GM19467 (cell line): ENCODE data around the gene RPL7A.
"Not testable (repeated sequence)": the region's sequence is repeated elsewhere in the genome, so short reads cannot be mapped to it uniquely, and the experiment has no call there.

Source experiments
- ATAC-seq: cut with Tn5 transposase; IDR thresholded peaks from one replicate; pipeline ENCODE4 v1.9.1; 2021; ENCODE audit warnings: mild to moderate bottlenecking, moderate library complexity; ENCODE audit not compliant: unreplicated experiment

RPL7A gene

GRCh38 chr9:133366435-133366834 is 18.4 kb downstream of the RPL7A start:
- ATAC-seq, result no peak

- no peak for ATAC-seq
Observed at GRCh38 chr9:133367221-133367620, 19.2 kb downstream of the RPL7A start.

GRCh38 chr9:133367778-133368177 is 19.8 kb downstream of the RPL7A start:
- no peak for ATAC-seq

- no peak for ATAC-seq
Observed at GRCh38 chr9:133368249-133368881, 20.3 kb downstream of the RPL7A start.

- no peak for ATAC-seq
Observed at GRCh38 chr9:133369422-133369821, 21.4 kb downstream of the RPL7A start.

GRCh38 chr9:133369933-133370332 is 21.9 kb downstream of the RPL7A start:
- ATAC-seq, result no peak

- ATAC-seq, result no peak
Observed at GRCh38 chr9:133370685-133371084, 22.7 kb downstream of the RPL7A start.

GRCh38 chr9:133371261-133371711 is 23.3 kb downstream of the RPL7A start:
- no peak for ATAC-seq

GRCh38 chr9:133372144-133372543 is 24.1 kb downstream of the RPL7A start:
- ATAC-seq, result no peak

GRCh38 chr9:133374612-133375115 is 26.6 kb downstream of the RPL7A start:
- no peak for ATAC-seq

GRCh38 chr9:133375116-133375723 is 27.2 kb downstream of the RPL7A start:
- ATAC-seq, result no peak

- ATAC-seq, result peak; percentile 89
Observed at GRCh38 chr9:133375724-133376654, 28.0 kb downstream of the RPL7A start, which contains the start of the genes STKLD1 and SURF4. Gene STKLD1 (plus strand): TSS chr9:133376366. CDS start chr9:133376474, 108 bp downstream. Gene SURF4 (minus strand): TSS chr9:133376060. CDS start chr9:133375969, 91 bp downstream.

- not testable (repeated sequence) for ATAC-seq
Observed at GRCh38 chr9:133377280-133377679, 29.3 kb downstream of the RPL7A start.

- ATAC-seq, result no peak
Observed at GRCh38 chr9:133377721-133378216, 29.8 kb downstream of the RPL7A start.

GRCh38 chr9:133378408-133378962 is 30.5 kb downstream of the RPL7A start:
- no peak for ATAC-seq

- ATAC-seq, result no peak
Observed at GRCh38 chr9:133379153-133380086, 31.4 kb downstream of the RPL7A start.

GRCh38 chr9:133380734-133381133 is 32.7 kb downstream of the RPL7A start:
- no peak for ATAC-seq

- ATAC-seq, result no peak
Observed at GRCh38 chr9:133382507-133383141, 34.6 kb downstream of the RPL7A start.

- no peak for ATAC-seq
Observed at GRCh38 chr9:133383438-133383837, 35.4 kb downstream of the RPL7A start.
